Heart right ventricle (tissue), 16 donors: ENCODE results near the gene GRWD1. TPM values are rescaled to one million over a fixed set of nuclear protein-coding genes. Genes with fewer than 3 reads are reported as not detected.
A peak's percentile ranks its signal among the peaks of the same experiment; 100 is the strongest.

Experiments
- ATAC-seq, 8 donors: fragments of 200-7000 bp; cut with Tn5 transposase; one replicate each; pipeline ENCODE4 v1.9.1; 2020; ENCODE audit warnings: mild to moderate bottlenecking in 8 of 8, moderate library complexity in 8 of 8, moderate number of reproducible peaks in 1 of 8
- DNase-seq, 2 donors: peaks; one replicate each; pipeline ENCODE4 v3.0.0-alpha.2; 2020
- H3K27ac ChIP-seq, 10 donors: fragments of 200-600 bp; sonication (generic) in 2 of 10; one replicate each; pipeline versions ENCODE4 v1.5.0 to v1.8.0; 2020 to 2022; ENCODE audit warnings: mild to moderate bottlenecking in 3 of 10
- H3K27me3 ChIP-seq, 7 donors: fragments of 200-600 bp; one replicate each; pipeline ENCODE4 v1.8.0; 2021 to 2022; ENCODE audit warnings: mild to moderate bottlenecking in 2 of 7
- H3K36me3 ChIP-seq, 9 donors: fragments of 200-600 bp; sonication (generic) in 1 of 9; one replicate each; pipeline versions ENCODE4 v1.5.0 to v1.8.0; 2020 to 2022; ENCODE audit warnings: mild to moderate bottlenecking in 2 of 9
- H3K4me1 ChIP-seq, 9 donors: fragments of 200-600 bp; sonication (generic) in 1 of 9; one replicate each; pipeline versions ENCODE4 v1.5.0 to v1.8.0; 2020 to 2022; ENCODE audit warnings: mild to moderate bottlenecking in 4 of 9
- H3K4me3 ChIP-seq, 10 donors: fragments of 200-600 bp; sonication (generic) in 2 of 10; one replicate each; pipeline versions ENCODE4 v1.5.0 to v1.8.0; 2020 to 2022; ENCODE audit warnings: mild to moderate bottlenecking in 7 of 10, moderate library complexity in 2 of 10
- H3K9me3 ChIP-seq, 11 donors: fragments of 200-600 bp in 10 of 11; sonication (generic) in 2 of 11; one replicate each; pipeline versions ENCODE4 v1.5.0 to v1.8.0; 2013 to 2022; ENCODE audit warnings: mild to moderate bottlenecking in 2 of 11, control low read depth in 1 of 11, moderate library complexity in 1 of 11
- CTCF ChIP-seq, 9 donors: fragments of 200-600 bp; sonication (generic) in 2 of 9; IDR thresholded peaks; one replicate each; pipeline versions ENCODE4 v1.5.0 to v1.8.0; 2021 to 2022; ENCODE audit warnings: antibody characterized with exemption in 9 of 9, mild to moderate bottlenecking in 5 of 9, moderate library complexity in 1 of 9
- WGBS, 2 donors: extraction: QIAGEN DNeasy Blood & Tissue Kit; methylation state at CpG; one replicate each; pipeline ENCODE4 v1.1.7; 2013; ENCODE audit warnings: inconsistent platforms in 1 of 2; 5-methylcytosine and 5-hydroxymethylcytosine counted together
- intact Hi-C, 10 donors: fragments of 100-400 bp; cut with DNase I; formaldehyde crosslinking; loops; one replicate each; pipeline versions ENCODE4 v1.11.1 to v1.14.2; 2022
- polyA plus RNA-seq, 2 donors: library from polyadenylated mRNA; stranded (reverse); fragments of 200-250 nt; gene quantifications; one replicate each; pipeline ENCODE4 v1.2.3, GENCODE V29; 2013
- total RNA-seq, 10 donors: library from RNA; stranded (reverse); fragmentation: NEBNext Ultra II Directional in 3 of 10; extraction: Animal tissue kit (Norgen Biotek cat#: 25700) in 3 of 10; gene quantifications; one replicate each; pipeline versions ENCODE4 v1.2.1 to v1.2.4, GENCODE V29; 2021 to 2023
- donor health status: Arrhythmogenic right ventricular cardiomyopathy.
- donor health status: ischemic (EF 13 %, LVEDD 7.1; RV severe dilation, severe dysfunction).
- donor health status: healthy with polysubstance abuse.
- donor health status: DM: no; HTN: yes; CAD: no.
- donor health status: DM: no; HTN: no; CAD: no.
- donor health status: ischemic (EF 25% LVEDD 6.9; RV normal size, moderate dysfunction).
- donor health status: ischemic (EF 25% LVEDD 5.7; RV mildly dilated, moderate dysfunction).
- donor health status: healthy.
- donor health status: DM: yes; HTN: yes; CAD: no.
- donor health status: Ischemic cardiomyopathy.
- donor health status: ischemic (EF 35%, LVEDD 5.7; RV mildly dilated, moderate dysfunction).
- donor health status: nonischemic (EF 11% LVEDD 7.7; RV severe dilation, severe dysfunction).
- donor health status: DM: yes; HTN: yes; CAD: no.
- donor health status: PGD.
- donor health status: ischemic (EF 29% LVEDD 5.4; RV normal size, mild dysfunction).
- donor health status: nonischemic (EF 23%, LVEDD 6.1; RV moderate dilation, normal function).

GRWD1 gene
- total and polyA plus RNA-seq, 12 donors: 5.6 to 26.2 (median 17.0) TPM

GRCh38 chr19:48477698-48478338, 32.0 kb downstream of the GRWD1 start:
- WGBS, 2 donors: 85% methylated on average over 22 of the region's 22 CpGs
- H3K36me3 ChIP-seq: peaks cover 0 to 69% (median 47%) of the 10 kb centered on the region in 9 donors
- no peaks in the 10 kb centered on the region for H3K9me3 ChIP-seq
- intact Hi-C loops: loop anchor here in 1 of 10 donors (10.0 kb wide), 1 partner anchor 477 kb away; the partner anchor contains the start of gene BAX
- ATAC-seq (no peak), DNase-seq (no peak)
- no peaks in the 10 kb centered on the region for H3K27me3 ChIP-seq
- no peak overlapping the region for H3K27ac ChIP-seq
- no peak overlapping the region for H3K4me3 ChIP-seq
- H3K4me1 ChIP-seq: peaks cover 15 to 27% (median 20%) of the 10 kb centered on the region in 9 donors
- no peak for TF ChIP-seq CTCF (IDR thresholded peaks at IDR 0.05)

DNA sequence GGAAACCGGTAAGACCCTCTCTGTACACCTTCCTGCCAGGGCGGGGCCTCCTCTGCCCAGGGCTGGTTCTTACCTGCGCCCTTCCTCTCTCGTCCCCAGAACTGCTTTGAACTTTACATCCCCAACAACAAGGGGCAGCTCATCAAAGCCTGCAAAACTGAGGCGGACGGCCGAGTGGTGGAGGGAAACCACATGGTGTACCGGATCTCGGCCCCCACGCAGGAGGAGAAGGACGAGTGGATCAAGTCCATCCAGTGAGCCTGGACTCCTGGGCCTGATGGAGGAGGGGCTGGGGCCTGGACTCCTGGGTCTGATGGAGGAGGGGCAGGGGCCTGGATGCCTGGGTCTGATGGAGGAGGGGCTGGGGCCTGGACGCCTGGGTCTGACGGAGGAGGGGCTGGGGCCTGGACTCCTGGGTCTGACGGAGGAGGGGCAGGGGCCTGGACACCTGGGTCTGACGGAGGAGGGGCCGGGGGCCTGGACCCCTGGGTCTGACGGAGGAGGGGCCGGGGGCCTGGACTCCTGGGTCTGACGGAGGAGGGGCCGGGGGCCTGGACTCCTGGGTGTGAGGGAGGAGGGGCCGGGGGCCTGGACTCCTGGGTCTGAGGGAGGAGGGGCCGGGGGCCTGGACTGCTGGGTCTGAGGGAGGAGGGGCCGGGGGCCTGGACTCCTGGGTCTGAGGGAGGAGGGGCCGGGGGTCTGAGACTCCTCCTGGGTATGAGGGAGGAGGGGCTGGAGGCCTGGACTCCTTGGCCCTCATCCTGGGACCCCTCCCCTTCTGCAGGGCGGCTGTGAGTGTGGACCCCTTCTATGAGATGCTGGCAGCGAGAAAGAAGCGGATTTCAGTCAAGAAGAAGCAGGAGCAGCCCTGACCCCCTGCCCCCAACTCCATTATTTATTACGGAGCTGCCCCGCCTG, 32.8 kb downstream of the GRWD1 start:
- Histone ChIP-seq H3K4me3 (no peak overlapping the region), H3K27ac (no peak overlapping the region), H3K4me1 (peaks cover 15 to 27% (median 20%) of the 10 kb centered on the region in 9 donors), H3K9me3 (no peaks in the 10 kb centered on the region), H3K36me3 (peaks cover 0 to 61% (median 39%) of the 10 kb centered on the region in 9 donors), H3K27me3 (no peaks in the 10 kb centered on the region)
- no peak for ATAC-seq
- 80 to 84% methylated on average over 23 to 29 of the region's 29 CpGs for WGBS, 2 donors
- no peak for DNase-seq
- no peak for TF ChIP-seq CTCF (IDR thresholded peaks at IDR 0.05)
- intact Hi-C loops: loop anchor here in 1 of 10 donors (10.0 kb wide), 1 partner anchor 476 kb away; the partner anchor contains the start of gene BAX

GRCh38 chr19:48479686-48480085, 33.9 kb downstream of the GRWD1 start:
- H3K27me3 ChIP-seq: no peaks in the 10 kb centered on the region
- no peak for TF ChIP-seq CTCF (IDR thresholded peaks at IDR 0.05)
- DNase-seq: no peak
- H3K4me1 ChIP-seq: peaks cover 15 to 27% (median 20%) of the 10 kb centered on the region in 9 donors
- H3K4me3 ChIP-seq: peak overlapping the region in 4 of 10 donors; percentile 51 to 81 (median 58)
- intact Hi-C loops: loop anchor here in 1 of 10 donors (10.0 kb wide), 1 partner anchor 475 kb away; the partner anchor contains the start of gene BAX
- ATAC-seq: peak in 4 of 8 donors; percentile 3 to 35 (median 13)
- 74 to 83% methylated on average over 7 of the region's 7 CpGs for WGBS, 2 donors
- H3K27ac ChIP-seq: peak overlapping the region in 9 of 10 donors; percentile 84 to 98 (median 94)
- H3K36me3 ChIP-seq: peaks cover 0 to 50% (median 29%) of the 10 kb centered on the region in 9 donors
- no peaks in the 10 kb centered on the region for H3K9me3 ChIP-seq

DNA sequence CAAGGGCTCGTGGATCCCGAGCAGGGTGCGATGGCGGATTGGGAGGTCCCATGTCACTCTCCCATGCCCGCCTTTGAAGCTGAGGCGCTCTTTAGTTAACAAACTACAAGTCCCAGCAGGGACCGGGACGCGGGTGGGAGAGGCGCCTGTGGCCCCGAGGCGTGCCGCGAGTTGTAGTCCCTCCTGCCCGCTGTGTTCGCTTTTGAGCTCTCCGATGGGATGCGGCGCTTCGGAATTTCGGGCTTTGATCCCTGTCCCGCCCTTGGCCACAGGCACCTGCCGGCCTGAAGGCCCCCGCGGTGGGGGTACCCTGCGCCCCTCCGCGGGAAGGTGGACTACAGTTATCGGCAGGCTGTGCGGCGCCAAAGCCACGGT, 34.4 kb downstream of the GRWD1 start:
- no peaks in the 10 kb centered on the region for H3K27me3 ChIP-seq
- H3K9me3 ChIP-seq: no peaks in the 10 kb centered on the region
- H3K36me3 ChIP-seq: peaks cover 0 to 45% (median 24%) of the 10 kb centered on the region in 9 donors
- TF ChIP-seq CTCF (IDR thresholded peaks at IDR 0.05): no peak
- H3K27ac ChIP-seq: peak overlapping the region; percentile 68 to 98 (median 93)
- WGBS, 2 donors: 9 to 15% methylated on average over 32 of the region's 32 CpGs
- H3K4me3 ChIP-seq: peak overlapping the region; percentile 26 to 81 (median 60)
- peaks cover 15 to 27% (median 20%) of the 10 kb centered on the region in 9 donors for H3K4me1 ChIP-seq
- ATAC-seq (peak; percentile 74 to 87 (median 83)), DNase-seq (peak; percentile 72 to 76)
- intact Hi-C loops: no loop called here
